DND-41 (cell line): ENCODE measurements around the gene TMEM18.

Experiments used
- CTCF ChIP-seq: IDR thresholded peaks from 2 replicates; pipeline ENCODE4 v1.5.1; 2012; ENCODE audit warnings: borderline replicate concordance, low read length, moderate library complexity, mild to moderate bottlenecking; ENCODE audit not compliant: poor library complexity, severe bottlenecking; ENCODE audit errors: extremely low read depth
- EZH2 ChIP-seq: IDR thresholded peaks from 3 replicates; pipeline ENCODE4 v1.6.1; 2012; ENCODE audit warnings: borderline replicate concordance, low read depth, mild to moderate bottlenecking, moderate library complexity, low read length, inconsistent platforms; ENCODE audit not compliant: severe bottlenecking

- TF ChIP-seq CTCF (no peak), EZH2 (no peak)
Observed at GRCh38 chr2:726169-726568, 49.0 kb upstream of the TMEM18 start.
